GM12891 (cell line): ENCODE measurements around the gene ATP5MG.

Experiments used
- POLR2A ChIP-seq: IDR thresholded peaks from 2 replicates; pipeline ENCODE4 v1.6.1; 2011; ENCODE audit warnings: low read depth, low read length, control low read depth
- POLR2AphosphoS5 ChIP-seq: IDR thresholded peaks from 2 replicates; pipeline ENCODE4 v1.6.1; 2011; ENCODE audit warnings: low read depth, low read length, control low read depth
- SPI1 ChIP-seq: IDR thresholded peaks from 2 replicates; pipeline ENCODE4 v1.6.1; 2011; ENCODE audit warnings: low read depth, low read length, control low read depth

- TF ChIP-seq POLR2A, result no peak
- no peak for TF ChIP-seq SPI1
- TF ChIP-seq POLR2AphosphoS5, result no peak
These were observed 14.3 kb downstream of the ATP5MG start for GRCh38 chr11:118415739-118416068.
